ENCODE data around the gene GASK1A.

DNA sequence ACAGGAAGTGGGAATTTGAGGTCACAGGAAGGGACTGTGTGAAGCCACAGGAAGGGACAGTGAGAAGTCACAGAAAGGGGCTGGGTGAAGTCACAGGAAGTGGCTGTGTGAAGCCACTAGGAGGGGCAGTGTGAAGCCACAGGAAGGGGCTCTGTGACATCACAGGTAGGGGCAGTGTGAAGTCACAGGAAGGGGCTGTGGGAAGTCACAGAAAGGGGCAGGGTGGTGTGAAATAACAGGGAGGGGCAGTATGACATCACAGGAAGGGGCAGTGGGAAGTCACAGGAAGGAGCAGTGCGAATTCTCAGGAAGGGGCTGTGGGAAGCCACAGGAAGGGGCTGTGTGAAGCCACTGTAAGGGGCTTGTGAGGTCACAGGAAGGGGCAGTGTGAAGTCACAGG lies 35.8 kb downstream of the GASK1A start:
- TF ChIP-seq ZNF184 (tag by site-specific recombination; IDR thresholded peaks at IDR 0.05) (no peak), KLF16 (tag by site-specific recombination; IDR thresholded peaks at IDR 0.05) (no peak)
